Activated CD4-positive, alpha-beta T cell treated with anti-CD3 and anti-CD28 coated beads for 24 hours (primary cell): ENCODE measurements around the gene ARHGEF7.
"Not testable (repeated sequence)": the region's sequence is repeated elsewhere in the genome, so short reads cannot be mapped to it uniquely, and the experiment has no call there.

Source experiments
- DNase-seq, 2 donors: peaks; one replicate each; pipeline ENCODE4 v3.0.0-alpha.2; 2020; ENCODE audit warnings: low read depth in 2 of 2

Gene ARHGEF7

DNA sequence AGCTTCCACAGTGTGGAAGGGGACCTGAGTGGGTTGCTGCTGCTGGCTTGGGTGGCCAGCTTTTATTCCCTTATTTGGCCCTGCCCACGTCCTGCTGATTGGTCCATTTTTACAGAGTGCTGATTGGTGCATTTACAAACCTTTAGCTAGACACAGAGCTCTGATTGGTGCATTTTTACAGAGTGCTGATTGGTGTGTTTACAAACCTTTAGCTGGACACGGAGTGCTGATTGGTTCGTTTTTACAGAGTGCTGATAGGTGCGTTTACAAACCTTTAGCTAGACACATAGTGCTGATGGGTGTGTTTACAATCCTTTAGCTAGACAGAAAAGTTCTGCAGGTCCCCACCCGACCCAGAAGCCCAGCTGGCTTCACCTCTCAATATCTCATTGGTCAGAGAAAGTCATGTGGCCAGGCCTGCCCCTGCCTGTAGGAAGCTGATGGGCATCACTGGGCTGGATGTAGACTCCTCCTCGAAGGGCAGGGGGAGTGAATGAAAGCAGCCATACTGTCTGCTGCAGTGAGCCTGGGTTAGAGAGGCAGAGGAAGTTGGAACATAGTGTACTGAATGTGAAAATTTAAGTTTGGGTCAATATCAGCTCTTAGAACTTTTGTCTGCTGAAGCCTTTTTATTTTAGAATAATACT lies 83.7 kb downstream of the ARHGEF7 start:
- not testable (repeated sequence) for DNase-seq

DNA sequence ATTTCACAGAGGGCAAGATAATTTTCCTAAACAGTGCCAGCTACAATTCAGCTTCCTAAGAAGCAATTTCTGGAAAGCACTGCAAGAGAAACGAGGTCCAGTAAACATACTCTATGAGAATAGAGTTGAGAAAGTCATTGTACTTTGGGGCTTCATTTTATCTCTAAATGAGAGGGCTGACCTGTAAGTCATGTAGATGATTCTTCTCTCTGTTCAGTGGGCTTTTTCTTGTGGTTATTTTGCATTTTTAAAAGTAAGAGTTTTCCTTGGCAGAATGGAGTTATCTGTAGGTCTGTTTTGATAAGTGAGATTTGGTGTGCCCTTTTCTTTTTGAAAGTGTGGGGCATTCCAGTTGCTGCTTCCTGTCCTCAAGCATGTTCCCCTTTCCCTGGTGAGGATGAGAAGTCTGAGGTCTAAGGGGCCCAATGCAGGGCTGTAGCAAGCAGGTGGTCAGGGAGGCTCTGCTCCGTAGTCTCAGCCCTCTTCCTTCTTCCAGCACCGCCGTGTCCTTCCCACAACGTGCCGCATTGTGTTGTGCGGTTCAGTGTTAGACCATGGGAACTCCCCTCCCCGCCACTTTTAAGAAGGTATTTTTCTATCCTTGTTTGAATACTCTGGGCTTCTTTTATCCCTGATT lies 86.3 kb downstream of the ARHGEF7 start:
- no peak for DNase-seq

DNA sequence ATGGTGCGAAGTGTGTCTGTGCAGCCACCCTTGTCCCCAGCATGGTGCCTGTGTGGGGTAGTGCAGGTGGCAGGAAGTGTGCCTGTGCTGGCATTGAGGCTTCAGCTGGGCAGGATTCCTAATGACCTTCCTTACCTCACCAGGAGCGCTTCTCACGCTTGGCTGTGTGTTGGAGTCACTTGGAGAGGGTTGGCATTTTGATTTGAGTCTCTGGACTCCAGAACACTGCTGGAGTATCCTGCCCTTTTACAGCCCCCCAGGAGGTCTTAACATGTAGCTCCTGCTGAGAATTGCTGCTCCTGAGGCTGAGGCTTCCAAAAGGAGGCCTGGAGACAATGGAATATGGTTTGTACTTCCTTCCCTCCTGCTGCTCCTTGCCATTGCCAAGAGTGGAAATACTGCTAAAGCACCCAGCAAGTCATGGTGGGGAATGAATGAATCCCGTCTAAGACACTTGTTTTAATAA lies 87.1 kb downstream of the ARHGEF7 start:
- no peak for DNase-seq

DNA sequence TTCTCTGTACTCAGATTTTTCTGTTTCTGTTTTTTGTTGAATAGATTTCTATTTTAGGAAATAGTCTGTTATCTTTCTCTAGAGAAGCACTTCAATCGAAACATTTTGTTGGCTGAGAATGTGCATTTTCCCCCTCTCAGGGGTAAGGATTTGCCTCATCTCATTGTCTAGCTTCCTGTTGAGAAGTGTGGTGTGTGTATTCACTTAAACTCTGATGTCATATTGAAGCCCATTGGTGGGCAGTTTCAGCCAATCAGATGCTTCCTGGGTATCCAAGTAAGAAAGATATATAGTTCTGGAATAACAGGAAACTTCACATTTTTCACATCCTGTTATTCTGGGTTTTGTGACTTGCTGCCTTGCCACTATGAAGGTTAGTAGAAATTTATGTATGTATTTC lies 87.6 kb downstream of the ARHGEF7 start:
- no peak for DNase-seq

DNA sequence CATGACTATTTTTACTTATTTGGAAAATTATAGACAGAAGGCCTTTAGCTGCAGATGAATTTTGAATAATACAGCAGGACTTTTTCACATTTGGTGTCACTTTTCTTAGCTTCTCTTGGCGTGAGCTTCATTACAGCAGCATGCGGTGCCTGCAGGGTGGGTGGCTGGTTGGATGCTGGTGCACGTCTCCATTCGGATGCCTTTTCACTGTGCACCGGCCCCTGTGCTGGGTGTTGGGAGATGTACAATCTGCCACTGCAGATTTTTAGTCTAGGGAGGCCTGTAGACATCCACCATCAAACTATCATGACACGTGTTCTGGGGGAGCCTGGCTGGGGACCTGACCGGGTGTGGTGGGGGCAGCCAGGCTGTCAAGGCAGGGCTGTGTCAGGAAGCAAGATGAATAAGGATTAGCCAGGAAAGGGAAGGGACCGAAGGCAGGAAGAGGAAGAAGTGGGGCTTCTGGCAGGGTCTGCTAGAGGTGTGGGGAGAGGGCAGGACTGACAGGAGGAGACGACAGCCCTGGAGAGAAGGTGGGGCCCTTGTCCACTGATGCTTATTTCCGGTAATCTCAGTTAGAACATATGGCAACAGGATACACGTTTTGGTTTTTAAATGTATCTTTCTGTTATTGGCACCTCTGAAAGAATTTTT lies 88.8 kb downstream of the ARHGEF7 start:
- no peak for DNase-seq

DNA sequence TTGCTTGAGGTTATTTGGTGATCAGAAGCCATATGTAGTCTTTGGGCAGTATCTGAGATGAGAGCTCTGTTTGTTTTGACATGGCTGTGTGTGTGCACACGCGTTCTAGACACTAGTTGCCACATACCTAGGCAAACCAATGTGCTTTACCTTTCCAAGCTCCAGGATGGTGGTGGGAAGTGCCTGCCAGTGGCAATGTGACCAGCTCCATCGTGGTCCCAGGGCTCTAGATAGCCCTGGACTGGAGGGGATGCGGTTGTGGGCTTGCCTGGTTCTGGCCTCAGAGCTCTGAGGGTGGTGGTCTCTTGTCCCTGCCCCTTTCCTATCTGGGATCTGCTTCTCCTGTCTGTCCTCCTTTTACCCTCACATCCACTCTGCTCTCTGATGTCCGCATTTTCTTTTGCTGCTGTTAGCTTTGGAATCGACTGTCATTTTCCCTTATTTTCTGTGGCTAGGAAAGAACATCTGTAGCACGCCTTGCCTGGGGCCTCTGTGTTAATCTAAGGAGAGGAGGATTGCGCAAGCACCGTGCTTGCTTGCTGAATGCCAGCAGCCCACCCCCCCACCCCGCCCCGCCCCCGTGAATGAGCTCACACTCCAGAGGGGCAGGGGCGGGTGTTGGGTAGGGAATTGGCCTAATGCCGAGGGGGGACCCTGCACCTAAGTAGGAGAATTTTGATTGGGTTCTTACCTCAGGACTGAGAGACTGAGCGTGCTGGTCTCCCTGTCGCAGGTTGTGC lies 89.5 kb downstream of the ARHGEF7 start:
- DNase-seq: no peak

DNA sequence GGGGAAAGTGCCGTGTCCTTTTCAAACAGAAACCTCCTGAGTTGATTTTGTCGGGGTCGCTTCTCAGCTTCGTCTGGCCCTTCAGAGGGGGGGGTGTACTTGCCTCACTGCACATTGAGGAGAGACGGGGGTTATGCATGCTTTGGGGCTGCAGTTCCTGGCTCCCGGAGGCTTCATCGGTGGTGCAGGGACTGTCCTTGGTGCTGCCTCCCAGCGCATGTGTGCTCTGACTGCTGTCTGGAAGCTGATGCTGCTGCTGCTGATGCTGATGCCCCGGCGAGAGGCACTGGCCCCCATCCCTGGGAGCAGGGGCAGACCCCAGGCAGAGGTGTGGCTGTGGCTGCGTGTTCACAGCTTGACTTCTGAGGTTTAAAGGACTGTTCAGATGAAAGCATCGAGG lies 91.0 kb downstream of the ARHGEF7 start:
- DNase-seq: no peak

DNA sequence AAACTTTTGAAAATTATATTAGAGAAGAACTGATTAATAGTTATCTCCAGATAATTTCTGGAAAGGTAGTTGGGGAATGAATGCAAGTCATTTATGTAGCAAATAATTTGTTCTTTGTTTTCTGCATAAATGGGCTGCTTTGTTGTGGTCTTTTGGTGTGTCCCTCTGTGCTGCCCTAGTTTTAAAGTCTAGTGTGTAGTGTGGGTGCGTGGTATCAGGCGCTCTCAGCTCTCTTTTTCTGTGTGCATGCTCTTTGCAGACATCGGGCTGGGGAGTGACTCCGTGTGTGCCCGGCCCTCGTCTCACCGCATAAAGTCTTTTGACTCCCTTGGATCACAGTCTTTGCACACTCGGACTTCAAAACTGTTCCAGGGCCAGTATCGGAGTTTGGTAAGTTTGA lies 94.5 kb downstream of the ARHGEF7 start:
- no peak for DNase-seq

DNA sequence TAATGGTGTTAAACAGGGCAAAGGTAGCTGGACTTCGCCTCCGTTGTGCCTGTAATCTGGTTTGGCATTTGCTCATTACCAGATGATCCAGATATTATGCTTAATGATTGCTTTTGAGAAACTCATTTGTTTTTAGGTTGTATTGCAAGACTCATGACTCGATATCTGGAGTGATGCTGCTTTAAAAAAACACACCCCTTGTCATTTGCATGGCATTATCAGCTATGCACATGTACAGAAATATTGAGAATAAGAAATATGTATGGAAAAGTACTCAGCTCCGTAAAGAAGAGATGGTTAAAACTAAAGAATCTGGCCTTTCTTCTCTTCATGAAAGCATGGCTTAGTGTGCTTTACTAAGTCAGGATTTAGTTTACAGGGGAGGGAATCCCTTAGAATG lies 95.0 kb downstream of the ARHGEF7 start:
- no peak for DNase-seq

DNA sequence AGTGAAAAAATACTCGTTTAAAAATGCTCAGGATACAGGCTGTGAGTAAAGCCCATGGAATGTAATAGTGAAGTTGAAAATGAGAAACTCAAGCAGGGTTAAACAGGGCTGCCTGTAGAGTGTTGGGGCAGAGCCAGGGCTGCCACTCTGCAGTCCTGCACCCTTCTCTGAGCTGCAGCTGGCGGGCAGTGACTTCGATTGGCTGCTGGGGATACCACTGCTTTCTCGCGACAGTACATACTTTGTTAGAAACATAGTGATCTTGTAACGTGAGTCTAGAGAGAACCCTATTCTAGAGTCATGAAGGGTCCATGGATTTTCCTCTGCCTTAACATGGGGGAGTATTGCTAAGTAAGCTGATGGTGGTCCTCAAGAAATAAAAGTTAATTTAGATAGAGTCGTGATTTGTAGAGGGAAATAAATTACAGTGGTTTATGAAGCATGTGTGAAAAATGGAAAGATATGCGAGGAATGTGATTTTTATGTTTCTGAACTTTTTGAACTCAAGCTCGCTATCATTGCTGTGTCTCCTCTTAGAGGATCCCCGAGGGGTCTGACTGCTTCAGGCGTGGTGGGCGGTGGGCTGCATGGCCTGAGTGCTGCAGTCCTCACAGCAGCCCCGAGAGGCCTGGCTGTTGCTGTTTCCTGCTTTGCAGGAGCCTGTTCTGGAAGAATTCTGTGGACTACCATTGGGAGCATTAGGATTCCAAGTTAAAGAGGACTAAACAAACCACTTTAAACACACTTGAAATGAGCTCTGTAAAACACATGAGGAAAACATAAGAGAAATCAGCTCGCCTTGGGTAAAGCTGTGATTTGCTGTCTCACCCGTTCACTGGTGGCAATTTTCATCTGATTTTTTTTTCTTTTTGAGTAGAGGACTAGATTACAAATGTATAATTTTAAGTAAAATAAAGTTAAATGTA lies 95.7 kb downstream of the ARHGEF7 start:
- no peak for DNase-seq

DNA sequence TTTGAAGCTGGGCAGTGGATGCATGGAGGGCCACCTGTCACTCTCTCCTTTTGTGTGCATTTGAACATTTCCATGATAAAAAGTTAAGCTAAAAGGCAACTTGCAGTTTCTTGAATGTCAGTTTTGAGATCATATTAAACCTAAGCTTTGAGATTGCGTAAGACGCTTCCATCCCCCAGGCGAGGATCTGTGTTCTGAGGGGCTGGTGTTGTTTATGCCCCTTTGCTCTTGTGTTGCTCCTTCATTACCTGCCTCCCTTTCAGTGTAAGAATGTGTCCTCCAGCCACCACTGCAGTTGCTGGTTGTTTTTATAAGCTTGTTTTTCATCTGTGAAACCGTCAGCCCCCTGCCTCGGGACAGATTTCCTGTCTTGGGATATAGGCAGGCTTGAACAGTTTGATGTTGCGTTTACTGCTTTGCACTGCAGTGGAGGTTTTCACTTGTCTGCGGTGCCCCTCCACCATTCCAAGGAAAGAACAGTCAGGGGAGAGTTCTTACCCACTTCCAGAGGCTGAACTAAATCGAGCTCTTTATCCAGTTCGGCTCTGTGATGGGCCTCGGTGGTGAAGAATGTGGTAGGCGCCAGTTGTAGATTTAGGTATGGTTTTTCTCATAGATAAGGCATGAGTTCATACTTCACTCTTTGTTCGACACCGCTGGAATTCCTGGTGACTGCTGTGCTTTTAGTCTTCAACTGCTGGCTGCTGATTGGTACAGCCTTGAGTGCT lies 96.8 kb downstream of the ARHGEF7 start:
- no peak for DNase-seq

DNA sequence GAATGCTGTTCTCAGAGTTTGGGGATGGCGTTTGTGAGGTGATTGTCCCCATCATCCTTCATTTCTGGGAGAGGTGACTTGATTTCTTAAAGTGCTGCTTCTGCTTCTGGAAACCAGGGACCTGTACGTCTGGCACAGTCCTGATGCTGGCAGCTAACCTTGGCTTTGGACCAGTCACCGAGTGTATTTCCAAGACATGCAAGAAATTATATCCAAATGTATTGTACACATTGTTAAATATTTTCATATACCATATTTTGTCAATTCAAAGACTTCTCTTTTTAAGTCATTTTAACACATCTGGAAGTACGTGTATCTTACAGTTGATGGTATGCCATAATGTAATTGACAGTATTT lies 97.4 kb downstream of the ARHGEF7 start:
- no peak for DNase-seq

DNA sequence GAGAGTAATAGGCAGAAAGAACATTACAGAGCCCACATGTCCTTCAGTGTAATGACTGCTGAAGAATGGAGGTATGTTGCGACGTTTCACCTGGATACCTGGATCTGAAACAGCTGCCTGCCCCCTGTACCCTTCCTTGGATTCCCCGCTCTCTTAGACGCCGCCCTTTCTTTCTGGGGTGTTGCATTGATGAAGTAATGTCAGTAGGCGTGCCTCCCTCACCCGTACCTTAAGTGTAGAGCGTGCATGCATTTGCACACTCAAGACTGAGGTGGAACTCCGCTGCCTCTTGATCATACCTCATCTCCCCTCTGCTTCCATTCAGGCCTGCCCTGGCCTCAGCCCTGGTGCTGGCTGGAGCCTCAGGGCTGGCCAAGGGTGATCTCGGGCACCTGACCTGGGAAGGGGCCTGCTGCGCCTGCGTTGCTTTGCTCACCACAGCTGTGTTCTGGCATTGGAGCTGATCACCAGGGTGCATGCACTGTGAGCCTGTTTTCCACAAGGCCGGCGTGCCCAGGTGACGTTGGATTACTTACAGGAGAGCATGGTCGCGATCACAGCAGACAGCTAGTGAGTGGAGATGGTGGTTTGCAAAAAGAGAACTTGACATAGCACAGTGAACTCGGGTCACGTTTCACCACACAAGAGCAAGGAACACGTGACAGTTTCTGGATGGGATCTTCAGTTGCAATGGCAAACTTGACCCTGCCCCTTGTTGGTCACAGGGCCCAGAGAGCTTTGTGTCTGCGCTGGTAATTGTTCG lies 99.0 kb downstream of the ARHGEF7 start:
- DNase-seq: no peak

DNA sequence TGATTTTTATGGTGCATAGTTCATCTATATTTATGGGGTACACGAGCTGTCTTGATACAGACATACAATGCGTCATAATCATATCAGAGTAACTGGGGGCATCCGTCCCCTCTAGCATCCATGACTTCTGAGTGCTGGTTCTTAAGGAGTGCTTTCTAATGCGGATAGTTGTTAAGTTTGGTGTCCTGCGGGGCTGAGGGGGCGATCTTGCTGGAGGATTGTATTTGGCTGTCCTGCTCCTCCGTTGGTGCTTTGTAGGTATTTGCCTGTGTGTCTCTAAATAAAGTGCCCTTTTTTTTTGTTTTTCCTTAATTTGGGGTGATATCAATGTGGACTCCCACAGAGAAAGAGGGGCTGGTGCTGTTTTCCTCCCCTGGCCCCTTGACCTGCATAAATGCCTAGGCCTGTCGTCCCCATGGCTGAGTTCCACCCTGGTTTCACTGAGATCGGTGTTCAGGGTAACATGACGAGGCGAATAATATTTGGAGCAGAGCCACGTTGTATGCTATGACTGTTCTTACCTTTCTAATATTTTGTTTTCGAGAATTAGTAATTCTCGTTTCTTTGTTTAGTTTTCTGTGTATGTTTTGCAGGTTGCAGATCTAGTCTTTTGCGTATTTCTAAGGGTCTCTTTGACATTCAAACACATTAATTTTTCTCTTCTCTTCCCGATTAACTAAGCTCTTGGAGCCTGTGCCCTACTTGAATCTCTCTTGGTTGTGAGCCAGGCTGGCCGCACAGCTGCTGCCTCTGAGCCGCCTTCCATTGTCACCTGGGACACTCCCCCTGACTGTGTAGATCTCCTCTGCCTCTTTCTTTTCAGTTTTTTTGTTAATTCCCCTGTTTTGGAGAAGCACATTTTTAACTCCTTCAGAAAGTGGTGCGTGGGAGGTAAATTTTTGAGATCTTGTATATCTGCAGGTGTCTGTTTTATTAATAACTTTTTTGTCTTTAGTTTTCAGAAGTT lies 100.3 kb downstream of the ARHGEF7 start:
- DNase-seq: no peak

DNA sequence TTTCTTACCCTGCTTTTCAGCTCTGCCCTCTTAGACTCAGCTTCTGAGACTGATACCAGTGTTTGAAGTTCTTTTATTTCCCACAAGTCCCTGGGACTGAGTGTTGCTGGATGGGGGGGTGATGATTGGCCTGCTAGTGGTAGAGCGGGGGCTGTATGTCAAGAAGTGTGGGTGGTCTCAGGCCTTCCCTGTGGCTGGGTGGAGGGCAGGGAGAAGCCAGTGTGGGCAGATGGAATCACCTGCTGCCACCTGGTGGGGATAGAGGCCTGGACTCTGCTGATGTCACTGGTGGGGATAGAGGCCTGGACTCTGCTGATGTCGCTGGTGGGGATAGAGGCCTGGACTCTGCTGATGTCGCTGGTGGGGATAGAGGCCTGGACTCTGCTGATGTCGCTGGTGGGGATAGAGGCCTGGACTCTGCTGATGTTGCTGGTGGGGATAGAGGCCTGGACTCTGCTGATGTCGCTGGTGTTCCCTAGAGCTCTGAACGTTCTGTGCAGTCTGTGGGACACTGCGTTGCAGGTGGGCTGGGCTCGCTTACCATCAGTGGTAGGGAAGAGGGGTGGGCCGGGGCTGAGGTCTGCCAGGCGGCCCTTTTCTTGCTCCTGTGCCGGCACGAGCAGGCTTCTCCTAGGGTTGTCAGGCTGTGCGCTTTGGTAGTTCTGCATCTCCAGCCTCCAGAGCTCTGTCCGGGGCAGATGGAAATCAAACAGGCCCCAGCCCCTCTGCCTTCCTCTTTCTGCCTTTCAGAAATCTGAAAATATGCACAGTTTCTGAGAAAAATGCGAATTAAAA lies 101.3 kb downstream of the ARHGEF7 start:
- DNase-seq: peak in 1 of 2 donors; percentile 7

DNA sequence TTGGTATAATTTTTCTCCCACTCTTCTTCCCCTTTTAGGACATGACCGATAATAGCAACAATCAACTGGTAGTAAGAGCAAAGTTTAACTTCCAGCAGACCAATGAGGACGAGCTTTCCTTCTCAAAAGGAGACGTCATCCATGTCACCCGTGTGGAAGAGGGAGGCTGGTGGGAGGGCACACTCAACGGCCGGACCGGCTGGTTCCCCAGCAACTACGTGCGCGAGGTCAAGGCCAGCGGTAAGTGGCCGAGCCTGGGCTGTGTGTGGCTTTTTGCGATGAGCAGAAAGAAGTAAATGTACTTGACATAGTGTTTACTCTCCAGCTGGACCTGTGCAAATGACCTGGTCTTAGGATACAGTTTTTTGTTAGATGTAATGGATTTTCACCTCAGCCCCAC lies 102.5 kb downstream of the ARHGEF7 start:
- no peak for DNase-seq

DNA sequence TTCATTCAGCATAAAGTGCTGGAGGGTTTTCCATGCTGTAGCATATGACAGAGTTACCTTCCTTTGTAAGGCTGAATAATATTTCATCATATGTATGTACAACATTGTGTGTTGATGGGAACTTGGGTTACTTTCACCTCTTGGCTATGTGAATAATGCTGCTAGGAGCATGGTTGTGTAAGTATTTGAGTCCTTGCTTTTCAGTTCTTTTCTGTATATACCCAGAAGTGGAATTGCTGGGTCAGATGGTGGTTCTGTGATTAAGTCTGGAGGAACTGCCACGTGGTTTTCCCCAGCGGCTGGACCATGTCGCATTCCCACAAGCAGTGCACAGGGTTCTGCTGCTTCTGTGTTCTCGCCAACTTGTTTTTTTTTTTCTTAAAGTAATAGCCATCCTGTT lies 104.2 kb downstream of the ARHGEF7 start:
- no peak for DNase-seq

DNA sequence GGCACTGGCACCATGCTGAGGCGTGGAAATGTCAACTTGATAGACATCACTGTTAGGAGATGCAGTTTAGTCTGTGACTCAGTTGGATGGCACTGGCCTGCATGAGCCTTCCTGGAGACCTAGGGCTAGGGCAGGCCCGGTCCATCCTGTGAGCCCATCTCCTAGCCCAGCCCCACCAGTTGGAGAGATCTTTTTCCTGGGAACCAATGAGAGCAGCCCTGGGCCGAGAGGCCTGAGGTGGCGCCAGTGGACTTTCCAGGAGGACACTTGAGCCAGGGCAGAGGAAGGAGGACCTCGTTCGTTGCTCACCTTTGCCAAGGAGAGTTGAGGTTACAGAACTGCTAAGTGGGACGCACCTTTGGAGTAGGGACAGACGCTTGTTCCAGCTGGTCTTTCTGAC lies 104.8 kb downstream of the ARHGEF7 start:
- DNase-seq: no peak
